GM21825 (cell line): Measurements from ENCODE around the gene ZNF253.
"Not testable (repeated sequence)": the region's sequence is repeated elsewhere in the genome, so short reads cannot be mapped to it uniquely, and the experiment has no call there.

Source experiments
- ATAC-seq: cut with Tn5 transposase; IDR thresholded peaks from one replicate; pipeline ENCODE4 v1.9.1; 2021; ENCODE audit warnings: mild to moderate bottlenecking, moderate library complexity; ENCODE audit not compliant: unreplicated experiment

ZNF253 gene

DNA sequence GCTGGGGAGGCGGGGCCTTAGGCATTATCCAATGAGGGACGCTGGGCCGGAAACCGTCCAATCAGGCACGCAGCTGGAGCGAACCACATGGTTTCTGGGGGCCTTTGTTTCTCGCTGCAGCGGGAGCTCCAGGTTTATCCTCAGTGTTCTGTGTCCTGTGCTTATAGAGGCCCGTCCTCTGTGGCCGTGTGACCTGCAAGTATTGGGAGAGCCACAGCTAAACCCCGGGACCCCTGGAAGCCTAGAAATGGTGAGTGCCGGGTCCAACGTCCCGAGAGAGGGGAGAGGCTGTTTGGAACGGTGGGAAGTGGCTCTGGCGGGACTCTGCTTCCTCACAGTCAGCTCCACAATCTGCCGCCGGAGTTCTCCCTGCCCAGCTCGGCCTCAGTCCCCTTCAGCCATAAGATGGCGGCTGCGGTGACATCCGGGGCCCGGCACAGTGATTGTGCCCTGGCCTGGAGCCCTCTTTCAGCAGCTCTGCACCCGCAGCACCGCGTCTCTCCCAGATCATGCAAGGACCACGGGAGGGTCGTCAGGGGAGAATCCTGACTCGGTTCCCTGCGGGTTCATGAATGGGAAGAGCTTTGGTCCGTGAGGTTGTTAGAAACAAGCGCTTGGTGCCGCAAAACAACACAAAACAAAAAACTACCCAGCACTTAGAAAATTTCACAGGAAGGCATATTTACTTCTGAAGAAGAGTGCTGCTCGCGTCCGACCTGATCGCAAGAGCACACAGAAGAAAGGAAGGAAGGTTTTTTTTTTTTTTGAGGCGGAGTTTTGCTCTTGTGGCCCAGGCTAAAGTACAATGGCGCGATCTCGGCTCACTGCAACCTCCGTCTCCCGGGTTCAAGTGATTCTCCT is at the start of gene ZNF253:
Gene ZNF253 (plus strand): TSS at position 133 of the 861 bp plus-strand sequence. CDS start 115 bp downstream, at position 248.
- ATAC-seq: peak; percentile 97

DNA sequence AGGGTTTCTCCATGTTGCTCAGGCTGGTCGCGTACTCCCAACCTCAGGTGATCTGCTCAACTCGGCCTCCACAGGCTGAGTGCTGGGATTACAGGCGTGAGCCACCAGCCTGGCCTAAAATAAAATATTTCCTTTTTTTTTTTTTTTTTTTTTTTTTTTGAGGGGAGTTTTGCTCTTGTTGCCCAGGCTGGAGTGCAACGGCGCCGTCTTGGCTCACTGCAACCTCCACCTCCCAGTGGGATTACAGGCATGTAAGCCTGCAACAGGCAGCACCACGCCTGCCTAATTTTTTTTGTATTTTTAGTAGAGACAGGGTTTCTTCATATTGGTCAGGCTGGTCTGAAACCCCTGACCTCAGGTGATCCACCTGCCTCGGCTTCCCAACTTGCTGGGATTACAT is 49.0 kb upstream of the ZNF253 start:
- ATAC-seq: no peak

DNA sequence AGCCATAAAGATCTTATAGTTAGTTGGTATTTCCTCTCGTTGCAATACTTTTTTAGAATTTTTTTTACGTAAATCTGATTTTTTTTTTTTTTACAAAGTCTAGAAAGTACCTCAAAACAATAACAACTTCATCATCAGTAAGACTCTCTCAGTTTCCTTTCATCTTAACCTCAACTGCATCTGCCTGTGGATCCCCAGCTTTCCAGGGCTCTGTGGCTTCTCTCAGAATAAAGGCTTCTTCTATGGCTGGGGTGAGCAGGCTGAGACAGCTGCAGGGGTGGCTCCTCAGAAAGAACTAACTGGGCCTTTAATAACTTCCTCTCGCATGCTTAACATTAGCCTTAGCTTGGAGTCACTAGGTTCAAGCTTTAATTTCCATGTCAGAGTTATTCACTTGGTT is 48.3 kb upstream of the ZNF253 start:
- ATAC-seq: no peak

DNA sequence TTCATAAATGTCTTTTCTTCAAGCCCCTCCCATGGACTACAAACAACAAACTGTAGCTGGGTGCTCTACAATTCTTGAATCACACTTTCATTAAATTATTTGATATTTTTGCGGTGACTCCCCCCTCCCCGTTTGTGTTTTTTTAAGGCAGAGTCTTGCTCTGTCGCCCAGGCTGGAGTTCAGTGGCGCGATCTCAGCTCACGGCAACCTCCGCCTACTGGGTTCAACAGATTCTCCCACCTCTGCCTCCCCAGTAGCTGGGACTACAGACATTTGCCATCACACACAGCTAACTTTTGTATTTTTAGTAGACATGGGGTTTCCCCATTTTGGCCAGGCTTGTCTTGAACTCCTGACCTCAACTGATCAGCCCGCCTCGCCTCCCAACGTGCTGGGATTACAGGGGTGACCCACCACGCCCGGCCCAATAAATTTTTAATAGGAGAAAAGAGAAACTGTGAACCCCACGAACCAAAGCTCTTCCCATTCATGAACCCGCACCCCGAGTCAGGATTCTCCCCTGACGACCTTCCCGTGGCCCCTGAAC is 44.8 kb upstream of the ZNF253 start:
- no peak for ATAC-seq

DNA sequence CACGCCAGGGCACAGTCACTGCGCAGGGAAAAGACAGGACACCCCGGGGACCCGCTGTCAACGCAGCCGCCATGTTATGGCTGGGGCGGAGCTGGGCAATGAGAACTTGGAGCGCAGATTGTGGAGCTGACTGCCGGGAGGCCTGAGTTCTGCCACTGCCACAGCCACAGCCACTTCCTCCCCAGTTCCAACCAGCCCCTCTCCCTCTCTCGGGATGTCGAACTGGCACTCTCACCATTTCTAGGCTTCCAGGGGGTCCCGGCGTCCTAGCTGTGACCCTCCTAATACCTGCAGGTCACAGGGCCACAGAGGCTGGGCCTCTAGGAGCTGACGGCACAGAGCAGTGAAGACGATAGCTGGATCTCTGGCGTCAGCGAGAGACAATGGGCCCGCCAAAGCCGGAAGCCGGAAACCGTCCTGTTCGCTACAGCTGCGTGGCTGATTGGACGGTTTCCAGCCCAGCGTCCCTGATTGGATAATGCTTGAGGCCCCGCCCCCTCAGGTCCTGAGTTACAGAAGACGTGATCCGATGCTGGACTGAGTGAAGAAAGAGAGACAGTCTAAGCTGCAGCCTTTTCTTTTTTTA is 44.2 kb upstream of the ZNF253 start, which contains the start of gene ZNF506:
Gene ZNF506 (minus strand): TSS at position 385 of the 586 bp plus-strand sequence. CDS start 147 bp downstream, at position 238.
- ATAC-seq: peak; percentile 79

DNA sequence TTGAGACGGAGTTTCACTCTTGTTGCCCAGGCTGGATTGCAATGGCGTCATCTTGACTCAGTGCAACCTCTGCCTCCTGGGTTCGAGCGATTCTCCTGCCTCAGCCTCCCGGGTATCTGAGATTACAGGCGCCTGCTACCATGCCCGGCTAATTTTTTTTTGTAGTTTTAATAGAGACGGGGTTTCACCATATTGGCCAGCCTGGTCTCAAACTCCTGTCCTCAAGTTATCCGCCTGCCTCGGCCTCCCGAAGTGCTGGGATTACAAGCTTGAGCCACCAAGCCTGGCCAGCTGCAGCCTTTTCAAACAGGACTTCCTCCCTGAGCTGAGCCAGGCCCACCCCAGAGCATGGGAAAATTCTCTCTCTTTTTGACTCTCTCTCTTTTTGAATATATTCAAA is 43.7 kb upstream of the ZNF253 start:
- not testable (repeated sequence) for ATAC-seq

DNA sequence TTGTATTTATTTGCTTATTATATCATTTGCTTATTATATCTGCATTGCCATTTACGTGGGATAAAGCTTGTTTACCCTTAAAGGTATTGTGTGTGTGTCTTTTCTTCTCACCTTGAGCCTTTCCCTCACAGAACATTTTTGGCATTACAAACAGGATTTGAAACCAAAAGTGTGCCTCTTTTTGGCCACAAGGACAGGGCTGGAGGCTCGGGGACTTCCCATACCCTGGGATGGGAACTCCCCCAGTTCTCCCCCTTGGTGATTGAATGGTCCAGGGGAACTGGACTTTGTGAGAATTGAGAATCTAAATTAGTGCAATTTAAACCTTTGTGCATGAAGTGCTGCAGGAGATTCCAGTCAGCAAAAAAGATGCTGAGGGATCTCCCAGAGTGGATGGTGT is 41.8 kb upstream of the ZNF253 start:
- ATAC-seq: no peak

DNA sequence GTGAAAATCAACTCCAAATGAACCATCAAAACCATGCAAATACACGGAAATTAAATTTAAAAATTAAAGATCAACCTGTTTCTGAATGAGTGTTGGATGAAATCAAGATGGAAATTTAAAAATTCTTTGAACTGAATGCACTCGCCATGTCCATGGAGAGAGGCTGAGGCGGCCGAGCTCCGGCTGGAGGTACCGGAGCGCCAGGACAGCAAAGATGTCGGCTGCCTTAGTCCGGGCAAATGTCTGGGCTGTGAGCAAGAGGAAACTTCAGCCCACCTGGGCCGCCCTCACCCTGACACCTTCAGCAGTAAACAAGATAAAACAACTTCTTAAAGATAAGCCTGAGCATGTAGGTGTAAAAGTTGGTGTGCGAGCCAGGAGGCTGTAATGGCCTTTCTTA is 38.8 kb upstream of the ZNF253 start:
- ATAC-seq: no peak

DNA sequence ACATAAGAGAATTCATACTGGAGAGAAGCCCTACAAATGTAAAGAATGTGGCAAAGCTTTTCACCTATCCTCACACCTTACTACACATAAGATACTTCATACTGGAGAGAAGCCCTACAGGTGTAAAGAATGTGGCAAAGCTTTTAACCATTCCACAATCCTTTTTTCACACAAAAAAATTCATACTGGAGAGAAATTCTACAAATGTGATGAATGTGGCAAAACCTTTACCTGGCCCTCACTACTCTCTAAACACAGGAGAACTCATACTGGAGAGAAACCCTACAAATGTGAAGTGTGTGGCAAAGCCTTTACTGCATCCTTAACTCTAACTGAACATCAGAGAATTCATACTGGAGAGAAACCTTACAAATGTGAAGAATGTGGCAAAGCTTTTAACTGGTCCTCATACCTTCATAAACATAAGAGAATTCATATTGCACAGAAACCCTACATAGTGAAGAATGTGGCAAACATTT is 30.1 kb upstream of the ZNF253 start:
- no peak for ATAC-seq

DNA sequence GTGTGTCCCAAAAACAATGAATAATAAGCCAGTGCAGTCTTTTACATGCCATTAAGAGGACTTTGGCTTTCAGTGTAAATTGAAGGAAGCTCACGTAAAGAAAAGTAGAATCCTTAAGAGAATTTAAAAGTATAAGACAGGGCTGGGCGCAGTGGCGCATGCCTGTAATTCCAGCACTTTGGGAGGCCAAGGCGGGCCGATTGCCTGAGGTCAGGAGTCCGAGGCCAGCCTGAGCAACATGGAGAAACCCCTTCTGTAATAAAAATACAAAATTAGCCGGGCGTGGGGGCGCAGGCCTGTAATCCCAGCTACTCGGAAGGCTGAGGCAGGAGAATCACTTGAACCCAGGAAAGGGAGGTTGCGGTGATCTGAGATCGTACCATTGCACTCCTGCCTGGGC is 17.9 kb upstream of the ZNF253 start:
- no peak for ATAC-seq

DNA sequence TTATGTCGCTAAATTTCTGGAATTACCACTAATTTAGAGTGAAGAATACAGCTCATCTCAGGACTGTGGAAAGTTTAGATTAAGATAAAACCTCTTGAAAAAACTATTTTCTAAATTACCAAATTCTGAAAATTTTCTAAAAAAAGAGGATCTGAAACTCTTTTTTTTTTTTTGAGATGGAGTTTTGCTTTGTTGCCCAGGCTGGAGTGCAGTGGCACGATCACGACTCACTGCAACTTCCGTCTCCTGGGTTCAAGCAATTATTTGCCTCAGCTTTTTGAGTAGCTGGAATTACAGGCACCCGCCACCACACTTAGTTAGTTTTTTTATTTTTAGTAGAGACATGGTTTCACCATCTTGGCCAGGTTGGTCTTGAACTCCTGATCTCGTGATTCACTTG is 16.6 kb upstream of the ZNF253 start:
- no peak for ATAC-seq

DNA sequence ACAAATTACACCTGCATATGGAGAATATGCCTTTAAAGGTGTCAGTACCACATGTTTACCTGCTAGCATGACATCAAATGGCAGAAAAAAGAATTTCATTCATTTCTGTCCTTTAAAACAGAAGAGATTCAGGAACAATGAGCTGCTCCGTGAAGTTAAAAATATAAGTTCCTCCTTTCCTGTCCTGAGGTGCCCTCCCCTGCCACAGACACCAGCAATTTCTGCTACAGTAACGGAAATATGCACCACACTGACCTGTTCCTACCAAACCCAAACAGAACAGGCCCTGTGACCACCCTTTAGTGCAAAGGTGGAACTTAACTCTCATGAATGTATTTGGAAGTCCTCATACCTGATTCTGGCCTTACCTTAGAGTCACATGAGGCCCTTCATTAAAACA is 13.9 kb upstream of the ZNF253 start:
- ATAC-seq: not testable (repeated sequence)

DNA sequence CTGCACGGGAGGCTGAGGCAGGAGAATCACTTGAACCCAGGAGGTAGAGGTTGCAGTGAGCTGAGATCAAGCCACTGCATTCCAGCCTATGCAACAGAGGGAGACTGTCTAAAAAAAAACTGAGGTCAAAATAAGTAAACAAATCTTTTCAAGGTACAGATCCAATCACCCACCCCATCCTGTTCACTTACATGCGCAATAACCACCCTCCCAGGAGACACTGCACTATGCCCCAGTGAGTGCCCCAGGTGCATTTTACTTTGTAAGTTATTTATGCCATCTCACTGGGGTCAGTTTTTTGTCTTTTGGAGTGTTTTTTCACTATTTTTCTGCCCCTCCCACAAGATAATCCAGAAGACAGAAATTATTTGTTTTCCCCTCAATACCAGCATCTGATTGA is 6.9 kb upstream of the ZNF253 start:
- ATAC-seq: no peak

DNA sequence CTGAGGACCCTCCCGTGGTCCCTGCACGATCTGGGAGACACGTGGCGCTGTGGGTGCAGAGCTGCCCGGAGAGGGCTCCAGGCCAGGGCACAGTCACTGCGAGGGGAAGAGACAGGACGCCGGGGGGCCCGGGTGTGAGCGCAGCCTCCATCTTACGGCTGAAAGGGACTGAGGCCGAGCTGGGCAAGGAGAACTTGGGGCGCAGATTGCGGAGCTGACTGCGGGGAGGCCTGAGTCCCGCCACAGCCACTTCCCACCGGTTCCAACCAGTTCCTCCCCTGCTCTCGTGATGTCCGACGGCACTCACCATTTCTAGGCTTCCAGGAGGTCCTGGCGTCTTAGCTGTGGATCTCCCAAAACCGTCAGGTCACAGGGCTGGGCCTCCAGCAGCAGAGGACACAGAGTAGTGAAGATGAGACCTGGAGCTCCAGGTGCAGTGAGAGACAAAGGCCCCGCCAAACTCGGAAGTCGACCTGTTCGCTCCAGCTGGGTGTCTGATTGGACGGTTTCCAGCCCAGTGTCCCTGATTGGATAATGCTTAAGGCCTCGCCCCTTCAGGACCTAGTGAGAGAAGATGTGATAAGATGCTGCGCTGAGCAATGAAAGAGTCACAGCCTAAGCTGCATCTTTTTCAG is 4.8 kb upstream of the ZNF253 start:
- no peak for ATAC-seq

DNA sequence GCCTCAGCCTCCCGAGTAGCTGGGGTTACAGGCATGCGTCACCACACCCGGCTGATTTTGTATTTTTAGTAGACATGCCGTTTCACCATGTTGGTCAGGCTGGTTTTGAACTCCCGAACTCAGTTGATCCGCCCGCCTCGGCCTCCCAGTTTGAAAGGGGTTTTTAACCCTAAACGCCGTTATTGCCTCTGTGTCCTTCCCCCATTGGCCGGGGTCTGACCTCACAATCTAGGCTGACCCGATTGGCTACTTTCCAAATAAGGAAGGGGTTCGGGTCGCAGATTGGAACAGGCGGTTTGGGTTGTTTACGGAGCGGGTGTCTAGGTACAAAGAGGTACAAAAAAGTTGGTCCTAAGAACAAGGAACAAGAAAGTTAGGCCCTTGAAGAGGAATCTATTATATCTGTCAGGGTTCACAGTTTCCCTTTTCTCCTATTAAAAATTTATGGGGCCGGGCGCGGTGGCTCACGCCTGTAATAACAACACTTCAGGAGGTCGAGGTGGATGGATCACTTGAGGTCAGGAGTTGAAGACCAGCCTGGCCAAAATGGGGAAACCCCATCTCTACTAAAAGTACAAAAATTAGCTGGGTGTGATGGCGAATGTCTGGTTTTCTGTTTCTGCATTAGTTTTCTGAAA is 1.0 kb downstream of the ZNF253 start:
- no peak for ATAC-seq

DNA sequence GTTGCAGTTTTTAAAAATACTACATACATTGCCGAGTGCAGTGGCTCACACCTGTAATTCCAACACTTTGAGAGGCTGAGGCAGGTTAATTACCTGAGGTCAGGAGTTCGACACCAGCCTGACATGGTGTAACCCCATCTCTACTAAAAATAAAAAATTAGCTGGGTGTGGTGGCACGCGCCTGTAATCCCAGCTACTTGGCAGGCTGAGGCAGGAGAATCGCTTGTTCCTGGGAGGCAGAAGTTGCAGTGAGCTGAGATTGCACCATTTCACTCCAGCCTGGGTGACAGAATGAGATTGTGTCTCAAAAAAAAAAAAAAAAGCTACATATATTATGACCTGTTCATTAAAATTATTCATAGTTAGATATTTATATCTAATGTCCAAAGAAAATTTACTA is 4.4 kb downstream of the ZNF253 start:
- ATAC-seq: not testable (repeated sequence)

DNA sequence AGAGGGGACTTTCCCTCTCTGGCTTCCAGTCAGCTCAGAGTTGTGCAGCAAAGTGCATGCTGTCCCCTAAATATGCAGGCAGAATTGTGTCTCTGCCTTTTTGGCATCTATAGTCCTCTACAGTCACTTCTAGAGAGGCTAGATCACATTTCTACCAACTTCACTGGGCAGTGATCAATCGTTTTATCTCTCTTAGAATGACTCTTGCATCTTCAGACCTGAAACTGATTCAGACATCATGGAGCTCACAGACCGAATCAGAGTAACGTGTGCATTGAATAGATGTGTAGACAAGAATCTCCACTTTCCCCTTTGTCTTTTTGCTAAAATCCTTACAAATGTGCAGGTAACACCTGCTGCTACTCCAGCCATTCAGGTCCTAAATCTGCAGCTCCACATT is 6.2 kb downstream of the ZNF253 start:
- no peak for ATAC-seq

DNA sequence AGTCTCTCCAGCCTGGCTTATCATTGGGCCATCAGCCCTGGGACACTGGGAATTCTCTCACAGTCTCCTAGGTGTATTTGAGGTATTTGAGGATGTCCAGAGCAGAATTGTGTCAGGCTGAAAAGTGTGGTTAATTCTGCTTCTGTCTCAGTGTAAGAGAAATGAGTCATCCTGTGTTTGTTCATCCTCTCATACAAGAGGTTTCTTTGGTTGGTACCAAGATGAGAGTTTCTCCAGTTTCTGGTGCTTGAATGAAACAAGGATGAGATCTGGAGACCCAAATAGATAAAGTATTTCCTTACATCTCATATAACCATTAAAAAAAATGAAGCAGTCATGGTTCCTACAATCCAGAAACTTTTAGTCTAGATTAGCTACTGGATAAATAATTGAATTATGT is 7.7 kb downstream of the ZNF253 start:
- ATAC-seq: no peak

DNA sequence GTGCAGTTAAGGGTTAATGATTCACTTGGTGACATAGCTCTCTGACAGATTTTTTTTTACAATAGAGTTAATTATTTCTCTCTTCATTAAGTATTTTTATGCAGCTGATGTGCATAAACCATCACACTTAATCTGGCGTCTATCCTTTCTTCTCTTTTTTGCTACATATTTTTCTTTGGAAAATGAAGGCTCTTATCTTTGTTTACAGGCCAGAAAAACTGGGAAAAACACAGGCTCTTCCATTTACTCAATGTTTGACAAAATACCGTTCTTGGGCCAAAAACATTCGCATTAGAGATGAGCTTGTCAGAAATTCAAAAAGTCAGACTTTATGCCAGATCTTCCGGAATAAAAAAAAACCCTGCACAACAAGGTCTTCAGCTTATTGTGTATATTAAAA is 12.0 kb downstream of the ZNF253 start:
- ATAC-seq: no peak

DNA sequence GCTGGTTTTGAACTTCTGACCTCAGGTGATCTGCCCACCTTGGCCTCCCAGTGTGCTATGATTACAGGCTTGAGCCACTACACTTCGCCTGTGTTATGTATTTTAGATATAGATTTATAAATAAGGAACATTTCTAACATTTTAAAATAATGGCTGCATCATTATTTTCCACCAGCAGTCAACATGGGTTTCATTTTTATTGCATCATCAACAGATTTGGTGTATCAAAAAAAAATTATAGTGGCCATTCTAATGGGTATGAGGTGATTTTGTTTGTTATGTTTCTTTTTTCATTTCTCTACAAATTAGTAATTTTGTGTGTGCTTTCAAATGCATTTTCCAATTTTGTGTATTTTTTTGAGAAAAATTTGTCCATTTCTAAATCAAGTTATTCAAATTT is 18.9 kb downstream of the ZNF253 start:
- no peak for ATAC-seq
